ENCODE measurements around the gene SIVA1.

The SIVA1 gene

GRCh38 chr14:104724981-104725771, 27.8 kb upstream of the SIVA1 start (continued):
- 0 out of 2 replicates have a peak, but pooled peaks have one; percentile 7 for TF ChIP-seq ZBTB10 (tag by site-specific recombination; IDR thresholded peaks at IDR 0.05)
- TF ChIP-seq ZBTB48 (tag by site-specific recombination; IDR thresholded peaks at IDR 0.05): no peak
- peak; percentile 27; the same call in 1 of the 2 replicates for TF ChIP-seq BCL11A (tag by site-specific recombination; IDR thresholded peaks at IDR 0.05; ENCODE audit: low read depth)
- TF ChIP-seq HIC1 (tag by site-specific recombination; IDR thresholded peaks at IDR 0.05): peak; percentile 56; the same call in 1 of the 2 replicates
- TF ChIP-seq ZNF248 (tag by site-specific recombination; IDR thresholded peaks at IDR 0.05): no peak
- TF ChIP-seq ZBTB7A (tag by site-specific recombination; IDR thresholded peaks at IDR 0.05; ENCODE audit: low read depth): 0 out of 2 replicates have a peak, but pooled peaks have one; percentile 38
- no peak for TF ChIP-seq INSM2 (tag by site-specific recombination; IDR thresholded peaks at IDR 0.05)
- TF ChIP-seq ZNF274 (IDR thresholded peaks at IDR 0.05; ENCODE audit: low read length): no peak
- no peak for TF ChIP-seq ZNF274 (tag by site-specific recombination; IDR thresholded peaks at IDR 0.05; ENCODE audit: borderline replicate concordance)
- TF ChIP-seq GLIS1 (tag by site-specific recombination; IDR thresholded peaks at IDR 0.05): peak; percentile 88
- TF ChIP-seq CTCF (tag by site-specific recombination; IDR thresholded peaks at IDR 0.05): peak; percentile 34; the same call in 1 of the 2 replicates
- TF ChIP-seq ZNF114 (tag by site-specific recombination; IDR thresholded peaks at IDR 0.05): no peak
- peak; percentile 70; the same call in 1 of the 2 replicates for TF ChIP-seq PATZ1 (tag by site-specific recombination; IDR thresholded peaks at IDR 0.05)
- TF ChIP-seq BCL11B (tag by site-specific recombination; IDR thresholded peaks at IDR 0.05; ENCODE audit: low read depth): peak; percentile 58; the same call in 1 of the 2 replicates
